HG03354 (cell line): ENCODE results near the gene TIE1.
"Not testable (repeated sequence)": the region's sequence is repeated elsewhere in the genome, so short reads cannot be mapped to it uniquely, and the experiment has no call there.

ENCODE experiments used
- ATAC-seq: cut with Tn5 transposase; IDR thresholded peaks from one replicate; pipeline ENCODE4 v1.9.1; 2021; ENCODE audit warnings: mild to moderate bottlenecking; ENCODE audit not compliant: unreplicated experiment, poor library complexity, severe bottlenecking

The TIE1 gene

GRCh38 chr1:43352351-43352705 lies 51.5 kb downstream of the TIE1 start:
- no peak for ATAC-seq

GRCh38 chr1:43352881-43353280 lies 52.1 kb downstream of the TIE1 start:
- no peak for ATAC-seq

GRCh38 chr1:43354471-43354870 lies 53.7 kb downstream of the TIE1 start:
- ATAC-seq: no peak

DNA sequence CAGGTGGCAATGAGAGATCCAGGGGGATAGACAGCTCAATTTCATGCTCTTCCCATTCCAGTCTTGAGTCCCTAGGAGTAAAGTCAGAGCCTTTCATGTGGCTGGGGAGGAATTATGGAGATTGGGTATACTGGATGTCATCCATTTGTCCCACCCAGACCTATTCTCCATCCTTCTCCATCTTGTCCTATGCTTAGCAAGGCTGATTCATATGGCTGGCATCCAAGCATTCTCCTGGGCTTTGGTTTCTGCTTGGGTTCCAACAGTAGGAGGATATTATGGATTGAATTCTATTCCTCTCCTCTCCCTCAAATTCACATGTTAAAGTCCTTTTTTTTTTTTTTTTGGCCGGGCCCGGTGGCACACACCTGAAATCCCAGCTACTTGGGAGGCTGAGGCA lies 54.2 kb downstream of the TIE1 start:
- no peak for ATAC-seq

DNA sequence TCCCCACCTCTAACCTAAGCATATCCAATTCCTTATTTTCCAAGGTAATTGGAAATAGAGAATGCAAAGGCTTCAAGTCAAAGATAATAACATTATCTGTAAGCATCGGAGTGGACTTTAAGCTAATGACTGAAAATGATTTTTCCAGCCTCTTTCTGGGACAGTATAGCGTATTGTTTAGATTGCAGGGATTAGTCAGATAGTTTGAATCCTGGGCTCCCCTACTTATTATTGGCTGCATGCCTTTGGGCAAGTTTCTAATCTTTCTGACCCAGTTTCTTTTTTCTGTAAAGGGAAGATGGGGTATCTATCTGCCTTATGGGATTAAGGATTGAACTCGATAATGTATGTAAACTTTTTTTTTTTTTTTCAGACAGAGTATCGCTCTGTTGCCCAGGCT lies 56.5 kb downstream of the TIE1 start:
- ATAC-seq: no peak

- no peak for ATAC-seq
These were observed 57.5 kb downstream of the TIE1 start for GRCh38 chr1:43358121-43358745.

- peak; percentile 95 for ATAC-seq
These were observed 58.2 kb downstream of the TIE1 start, which contains the start of gene CDC20 for GRCh38 chr1:43358746-43359693. CDC20 (plus strand) TSS chr1:43358981; CDS start chr1:43359216, 235 bp downstream.

DNA sequence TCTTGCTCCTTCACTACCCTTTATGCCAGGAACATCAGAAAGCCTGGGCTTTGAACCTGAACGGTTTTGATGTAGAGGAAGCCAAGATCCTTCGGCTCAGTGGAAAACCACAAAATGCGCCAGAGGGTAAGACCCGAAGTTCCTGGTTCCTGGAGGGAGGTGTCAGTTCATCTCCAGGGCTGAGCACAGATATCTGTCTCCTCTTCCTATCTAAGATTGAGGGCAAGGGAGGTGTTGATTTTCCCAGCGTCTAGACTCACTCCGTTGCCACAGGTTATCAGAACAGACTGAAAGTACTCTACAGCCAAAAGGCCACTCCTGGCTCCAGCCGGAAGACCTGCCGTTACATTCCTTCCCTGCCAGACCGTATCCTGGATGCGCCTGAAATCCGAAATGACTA lies 58.9 kb downstream of the TIE1 start:
- no peak for ATAC-seq

DNA sequence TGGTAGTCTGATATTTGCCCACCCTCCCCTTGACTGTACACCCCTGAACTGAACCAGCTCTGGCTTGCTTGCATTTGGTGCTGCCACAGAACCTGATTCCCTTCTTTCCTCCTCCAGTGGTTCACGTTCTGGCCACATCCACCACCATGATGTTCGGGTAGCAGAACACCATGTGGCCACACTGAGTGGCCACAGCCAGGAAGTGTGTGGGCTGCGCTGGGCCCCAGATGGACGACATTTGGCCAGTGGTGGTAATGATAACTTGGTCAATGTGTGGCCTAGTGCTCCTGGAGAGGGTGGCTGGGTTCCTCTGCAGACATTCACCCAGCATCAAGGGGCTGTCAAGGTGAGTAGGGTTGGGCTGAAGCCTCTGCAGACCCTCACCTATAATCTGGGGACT lies 59.8 kb downstream of the TIE1 start:
- no peak for ATAC-seq

- ATAC-seq: no peak
These were observed 62.6 kb downstream of the TIE1 start for GRCh38 chr1:43363283-43363934.

GRCh38 chr1:43363935-43364525 lies 63.2 kb downstream of the TIE1 start:
- ATAC-seq: no peak

DNA sequence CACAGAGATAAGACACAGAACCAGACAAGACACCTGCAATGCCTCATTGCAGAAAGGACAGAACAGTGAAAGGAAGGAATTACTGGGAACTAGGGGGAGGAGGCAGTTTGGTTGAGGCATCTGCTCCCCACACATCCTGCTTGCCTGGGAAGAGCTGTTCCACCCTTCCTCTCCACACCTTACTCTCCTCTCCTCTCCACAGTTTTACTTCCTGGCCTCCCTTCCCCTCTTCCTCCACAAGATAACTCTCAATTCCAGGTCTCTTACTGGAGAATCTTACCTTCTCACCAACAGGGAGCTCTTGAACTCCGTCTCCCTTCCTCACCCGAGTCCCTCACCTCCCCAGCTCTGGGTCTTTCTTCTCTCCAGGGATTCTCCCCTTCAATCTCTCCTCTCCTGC lies 64.9 kb downstream of the TIE1 start:
- ATAC-seq: no peak

GRCh38 chr1:43366179-43366578 lies 65.4 kb downstream of the TIE1 start:
- ATAC-seq: no peak

- ATAC-seq: no peak
These were observed 65.8 kb downstream of the TIE1 start for GRCh38 chr1:43366601-43367025.

GRCh38 chr1:43367026-43367903 lies 66.5 kb downstream of the TIE1 start:
- ATAC-seq: peak; percentile 47

- ATAC-seq: peak; percentile 82
These were observed 67.3 kb downstream of the TIE1 start, which contains the start of gene ELOVL1 for GRCh38 chr1:43367904-43368645. ELOVL1 (minus strand) TSS chr1:43368011; CDS start chr1:43365609, 2,402 bp downstream.

- ATAC-seq: no peak
These were observed 67.9 kb downstream of the TIE1 start for GRCh38 chr1:43368646-43369020.

- not testable (repeated sequence) for ATAC-seq
These were observed 69.0 kb downstream of the TIE1 start for GRCh38 chr1:43369779-43370178.

DNA sequence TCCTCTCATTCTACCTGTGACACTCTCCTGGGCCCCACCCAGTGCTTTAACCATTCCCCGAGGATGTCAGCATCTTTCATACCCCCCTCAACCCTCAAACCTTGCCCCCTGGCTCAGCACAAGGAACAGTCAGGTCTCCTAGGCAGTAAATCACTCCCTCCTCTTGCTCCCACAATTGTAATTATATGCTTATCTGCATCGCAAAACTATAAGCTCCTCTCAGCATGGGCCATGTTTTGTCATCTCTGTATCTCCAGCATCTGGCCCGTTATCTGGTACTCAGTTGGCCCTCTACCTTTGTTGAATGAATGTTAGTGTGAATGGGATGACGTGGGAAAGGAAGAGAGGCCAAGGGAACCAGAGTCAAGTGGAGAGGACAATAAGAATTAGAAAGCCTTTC lies 69.8 kb downstream of the TIE1 start:
- ATAC-seq: no peak
